Esophagus (tissue), 2 donors: ENCODE data around the gene COL18A1. TPM values are rescaled to one million over a fixed set of nuclear protein-coding genes. Genes with fewer than 3 reads are reported as not detected.

Source experiments
- H3K27ac ChIP-seq, 2 donors: one replicate each; pipeline ENCODE4 v1.5.1; 2013; ENCODE audit warnings: low read depth in 2 of 2, mild to moderate bottlenecking in 2 of 2, inconsistent platforms in 1 of 2, low read length in 1 of 2, moderate library complexity in 1 of 2
- H3K27me3 ChIP-seq, 2 donors: one replicate each; pipeline ENCODE4 v1.6.1; 2013; ENCODE audit warnings: low read length in 2 of 2, control low read depth in 1 of 2, mild to moderate bottlenecking in 1 of 2; ENCODE audit not compliant: insufficient read depth in 2 of 2, control insufficient read depth in 1 of 2
- H3K36me3 ChIP-seq, 2 donors: one replicate each; pipeline ENCODE4 v1.6.1; 2013; ENCODE audit warnings: low read length in 1 of 2; ENCODE audit not compliant: control insufficient read depth in 2 of 2, insufficient read depth in 2 of 2
- H3K4me1 ChIP-seq, 2 donors: one replicate each; pipeline ENCODE4 v1.6.1; 2013; ENCODE audit warnings: low read length in 1 of 2; ENCODE audit not compliant: control insufficient read depth in 2 of 2, insufficient read depth in 2 of 2
- H3K4me3 ChIP-seq, 2 donors: one replicate each; pipeline ENCODE4 v1.5.1; 2013; ENCODE audit warnings: low read length in 2 of 2, mild to moderate bottlenecking in 2 of 2, low read depth in 1 of 2, moderate library complexity in 1 of 2
- H3K9me3 ChIP-seq, 2 donors: one replicate each; pipeline ENCODE4 v1.6.1; 2013; ENCODE audit warnings: mild to moderate bottlenecking in 2 of 2, low read depth in 1 of 2, low read length in 1 of 2, moderate library complexity in 1 of 2; ENCODE audit not compliant: control insufficient read depth in 2 of 2, insufficient read depth in 1 of 2
- WGBS, 2 donors: extraction: QIAGEN DNeasy Blood & Tissue Kit; methylation state at CpG; one replicate each; pipeline ENCODE4 v1.1.7; 2013; 5-methylcytosine and 5-hydroxymethylcytosine counted together
- polyA plus RNA-seq, 2 donors: library from polyadenylated mRNA; stranded (reverse); fragments of 200-250 nt; gene quantifications; one replicate each; pipeline ENCODE4 v1.2.3, GENCODE V29; 2013
- donor health status: healthy with polysubstance abuse.
- donor health status: Bipolar disorder and iron deficiency.

The COL18A1 gene
- polyA plus RNA-seq, 2 donors: 29.7 to 29.9 TPM

DNA sequence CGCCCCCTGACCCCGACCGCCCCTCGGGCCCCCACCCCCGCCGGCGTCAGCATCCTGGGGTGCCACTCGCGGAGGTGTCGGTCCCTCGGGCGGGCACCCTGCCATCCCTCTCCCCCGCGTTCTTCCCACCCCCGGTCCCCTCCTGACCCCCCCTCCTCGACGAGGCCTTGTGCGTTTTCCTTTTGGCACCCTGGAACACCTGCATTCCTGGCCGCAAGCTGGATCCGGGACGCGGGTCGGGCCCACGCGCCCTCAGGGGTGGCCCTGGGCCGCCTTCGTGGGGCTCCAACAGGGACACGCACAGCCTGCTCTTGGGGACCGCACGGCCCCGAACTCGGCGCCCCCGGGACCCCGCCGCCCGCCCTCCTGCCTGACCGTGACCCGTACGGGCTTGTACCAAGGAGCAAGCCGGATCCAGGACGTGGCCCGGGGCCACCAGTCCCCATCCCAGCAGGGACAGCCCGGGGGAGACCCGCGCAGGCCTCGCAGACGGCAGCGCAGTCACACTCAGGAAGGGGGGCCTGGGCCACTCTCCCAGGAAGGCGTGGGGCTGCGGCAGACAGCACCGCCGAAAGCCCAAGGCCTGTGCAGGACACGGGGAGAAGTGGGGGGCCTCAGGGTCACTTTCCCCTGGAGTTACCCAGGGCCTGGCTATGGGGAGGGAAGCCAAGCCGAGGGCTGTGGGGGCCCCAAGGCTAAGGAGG is 137.9 kb downstream of the COL18A1 start:
- 14 to 20% methylated on average over 36 to 55 of the region's 55 CpGs for WGBS, 2 donors
- peaks cover 0 to 7% of the 10 kb centered on the region in 2 donors for H3K4me1 ChIP-seq
- H3K27ac ChIP-seq: no peak overlapping the region
- no peaks in the 10 kb centered on the region for H3K27me3 ChIP-seq
- no peaks in the 10 kb centered on the region for H3K9me3 ChIP-seq
- H3K4me3 ChIP-seq: peak overlapping the region; percentile 38 to 56
- no peaks in the 10 kb centered on the region for H3K36me3 ChIP-seq

DNA sequence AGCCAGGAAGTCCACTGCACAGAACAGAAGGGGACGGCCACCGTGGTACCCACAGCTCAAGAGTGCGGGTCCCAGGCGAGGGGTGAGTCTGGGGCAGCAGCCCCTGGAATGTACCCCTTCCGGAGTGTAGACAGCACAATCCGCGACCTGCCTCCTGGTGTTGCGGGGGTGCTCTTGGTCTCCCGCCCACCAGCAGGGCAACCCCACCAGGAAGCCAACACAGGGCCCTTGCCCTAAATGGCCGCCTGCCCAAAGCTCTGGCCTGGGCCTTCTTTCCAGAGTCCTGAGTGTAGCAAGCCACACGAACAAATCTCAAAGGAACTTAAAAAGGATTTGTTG is 138.4 kb downstream of the COL18A1 start:
- H3K27ac ChIP-seq: no peak overlapping the region

DNA sequence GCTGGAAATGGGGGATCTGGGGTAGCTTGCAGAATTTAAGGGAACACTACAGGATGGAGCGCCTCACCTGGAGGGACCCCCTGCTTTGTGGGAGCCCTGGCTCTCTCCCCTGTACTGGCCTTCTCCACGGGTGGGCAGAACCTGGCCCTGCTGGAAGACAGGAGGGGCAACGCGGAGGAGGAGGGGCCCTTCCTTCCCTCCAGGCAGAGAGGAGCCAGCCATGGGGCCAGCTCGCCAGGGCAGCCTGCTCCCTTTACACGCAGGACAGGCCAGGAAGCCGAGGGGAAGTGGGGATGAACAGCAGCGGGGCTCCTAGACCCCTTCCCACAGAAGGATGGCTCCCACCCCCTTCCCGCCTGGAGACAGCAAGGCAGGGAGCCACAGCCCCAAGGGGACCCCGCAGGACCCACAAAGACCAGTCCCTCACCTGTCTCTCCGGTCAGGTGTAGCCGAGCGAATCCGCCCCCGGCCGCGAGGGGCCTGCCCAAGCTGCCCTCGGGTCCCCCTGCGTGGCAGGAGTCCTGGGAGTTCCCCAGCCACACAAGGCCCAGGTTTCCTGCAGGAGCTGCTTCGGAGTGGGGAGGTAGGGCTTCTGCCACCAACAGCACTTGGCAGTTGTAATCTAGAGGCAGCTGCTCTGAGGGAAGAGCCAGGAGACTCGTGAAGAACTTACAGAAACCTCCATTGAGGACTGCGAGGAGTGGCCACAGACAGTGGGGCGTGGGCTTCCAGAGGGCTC is 138.9 kb downstream of the COL18A1 start:
- no peak overlapping the region for H3K4me3 ChIP-seq
- no peaks in the 10 kb centered on the region for H3K36me3 ChIP-seq
- no peaks in the 10 kb centered on the region for H3K27me3 ChIP-seq
- H3K4me1 ChIP-seq: peaks cover 0 to 7% of the 10 kb centered on the region in 2 donors
- WGBS, 2 donors: 72 to 76% methylated on average over 23 of the region's 23 CpGs
- H3K27ac ChIP-seq: no peak overlapping the region
- no peaks in the 10 kb centered on the region for H3K9me3 ChIP-seq

More for the DNA sequence above, 138.4 kb downstream of the COL18A1 start:
- no peaks in the 10 kb centered on the region for H3K27me3 ChIP-seq
- H3K36me3 ChIP-seq: no peaks in the 10 kb centered on the region
- 84 to 86% methylated on average over 11 of the region's 11 CpGs for WGBS, 2 donors
- peaks cover 0 to 7% of the 10 kb centered on the region in 2 donors for H3K4me1 ChIP-seq
- H3K9me3 ChIP-seq: no peaks in the 10 kb centered on the region
- no peak overlapping the region for H3K4me3 ChIP-seq

DNA sequence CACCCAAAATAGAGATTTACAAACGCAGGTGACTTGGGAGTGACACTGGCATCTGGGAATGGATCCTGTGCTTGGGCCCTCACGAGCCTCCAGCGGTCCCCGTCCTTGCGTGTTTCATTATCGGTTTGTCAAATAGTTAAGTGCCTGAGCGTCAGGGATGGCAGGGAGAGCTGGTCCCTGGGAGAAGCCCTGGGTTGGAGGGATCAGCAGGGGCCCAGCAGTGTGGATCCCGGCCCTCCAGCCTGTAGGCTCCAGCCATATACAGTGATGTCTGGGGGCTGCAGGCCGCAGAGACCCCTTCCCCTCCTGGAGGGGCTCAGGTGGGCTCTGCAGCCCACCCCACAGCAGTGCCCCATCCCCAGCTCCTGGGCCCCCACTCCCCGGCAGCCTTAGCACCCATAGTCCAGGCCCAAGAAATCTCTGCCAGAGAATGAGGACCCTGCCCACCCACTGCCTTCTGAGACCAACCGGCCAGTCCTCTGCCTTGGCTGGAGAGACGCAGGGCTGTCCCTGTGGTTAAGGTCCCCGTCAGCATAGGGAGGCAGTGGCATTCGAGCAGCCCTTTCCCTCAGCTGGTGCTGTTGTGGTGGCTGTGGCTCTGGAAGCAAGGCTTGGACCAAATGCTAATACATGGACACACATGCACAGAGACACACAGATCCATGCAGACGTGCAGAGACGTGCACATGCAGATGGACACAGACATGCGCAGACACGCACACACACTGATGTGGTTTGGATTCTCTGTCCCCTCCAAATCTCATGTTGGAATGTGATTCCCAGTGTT is 139.7 kb downstream of the COL18A1 start:
- H3K27ac ChIP-seq: no peak overlapping the region
- peaks cover 0 to 7% of the 10 kb centered on the region in 2 donors for H3K4me1 ChIP-seq
- 93% methylated on average over 18 of the region's 18 CpGs for WGBS, 2 donors
- H3K4me3 ChIP-seq: no peak overlapping the region
- no peaks in the 10 kb centered on the region for H3K36me3 ChIP-seq
- H3K27me3 ChIP-seq: no peaks in the 10 kb centered on the region
- H3K9me3 ChIP-seq: no peaks in the 10 kb centered on the region

DNA sequence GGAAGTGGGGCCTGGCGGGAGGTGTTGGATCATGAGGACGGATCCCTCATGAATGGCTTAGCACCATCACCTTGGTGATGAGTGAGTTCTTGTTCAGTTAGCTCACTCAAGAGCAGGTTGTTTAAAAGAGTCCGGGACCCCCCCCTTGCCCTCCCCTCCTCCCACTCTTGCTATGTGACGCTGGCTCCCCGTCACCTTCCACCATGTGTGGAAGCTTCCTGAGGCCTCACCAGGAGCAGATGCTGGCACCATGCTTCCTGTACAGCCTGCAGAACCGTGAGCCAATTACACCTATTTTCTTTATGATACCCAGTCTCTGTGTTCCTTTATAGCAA is 140.2 kb downstream of the COL18A1 start:
- Histone ChIP-seq H3K36me3 (no peaks in the 10 kb centered on the region), H3K27me3 (no peaks in the 10 kb centered on the region), H3K9me3 (peaks cover 0 to 2% of the 10 kb centered on the region in 2 donors), H3K4me1 (peaks cover 2 to 7% of the 10 kb centered on the region in 2 donors), H3K27ac (no peak overlapping the region), H3K4me3 (no peak overlapping the region)
- WGBS, 2 donors: 91 to 92% methylated on average over 6 of the region's 6 CpGs

DNA sequence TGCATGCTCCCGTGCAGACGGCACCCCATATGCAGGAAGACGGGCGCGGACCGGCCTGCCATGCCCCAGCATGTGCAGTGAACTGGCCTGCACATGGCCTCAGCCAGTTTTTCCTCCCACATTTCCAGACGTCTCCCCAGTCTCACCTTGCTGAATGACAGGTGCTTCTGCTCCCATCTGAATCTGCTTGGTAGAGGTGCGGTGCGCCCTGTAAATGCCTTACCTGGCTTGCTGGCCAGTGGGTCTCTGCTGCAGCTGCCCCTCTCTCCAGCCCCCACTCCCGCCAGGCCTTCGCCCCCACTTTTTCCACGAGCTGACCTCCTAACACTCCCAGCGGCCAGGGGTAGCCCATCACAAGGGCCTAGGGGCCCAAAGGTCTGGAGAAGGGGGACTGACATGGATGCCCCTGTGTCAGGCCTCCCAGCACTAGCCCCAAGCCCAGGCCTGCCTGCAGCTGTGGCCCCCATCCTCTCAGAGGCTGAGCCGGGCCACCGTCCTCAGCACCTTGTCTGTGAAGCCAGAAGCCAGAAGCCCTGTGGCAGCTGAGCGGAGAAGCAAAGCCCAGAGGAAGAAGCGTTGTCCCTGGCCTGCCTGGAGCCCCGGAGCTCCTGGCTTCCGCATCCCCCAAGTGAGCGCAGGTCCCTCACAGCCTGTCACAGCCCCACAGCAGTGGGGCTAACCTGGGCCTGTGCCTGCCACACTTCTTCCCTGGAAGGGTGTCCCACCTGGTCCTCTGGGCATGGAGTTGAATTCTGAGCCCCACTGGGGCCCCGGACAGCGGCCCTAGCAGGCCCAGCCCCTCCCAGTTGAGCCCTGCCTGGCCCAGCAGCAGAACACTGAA is 140.9 kb downstream of the COL18A1 start:
- no peak overlapping the region for H3K4me3 ChIP-seq
- WGBS, 2 donors: 77 to 79% methylated on average over 22 of the region's 22 CpGs

DNA sequence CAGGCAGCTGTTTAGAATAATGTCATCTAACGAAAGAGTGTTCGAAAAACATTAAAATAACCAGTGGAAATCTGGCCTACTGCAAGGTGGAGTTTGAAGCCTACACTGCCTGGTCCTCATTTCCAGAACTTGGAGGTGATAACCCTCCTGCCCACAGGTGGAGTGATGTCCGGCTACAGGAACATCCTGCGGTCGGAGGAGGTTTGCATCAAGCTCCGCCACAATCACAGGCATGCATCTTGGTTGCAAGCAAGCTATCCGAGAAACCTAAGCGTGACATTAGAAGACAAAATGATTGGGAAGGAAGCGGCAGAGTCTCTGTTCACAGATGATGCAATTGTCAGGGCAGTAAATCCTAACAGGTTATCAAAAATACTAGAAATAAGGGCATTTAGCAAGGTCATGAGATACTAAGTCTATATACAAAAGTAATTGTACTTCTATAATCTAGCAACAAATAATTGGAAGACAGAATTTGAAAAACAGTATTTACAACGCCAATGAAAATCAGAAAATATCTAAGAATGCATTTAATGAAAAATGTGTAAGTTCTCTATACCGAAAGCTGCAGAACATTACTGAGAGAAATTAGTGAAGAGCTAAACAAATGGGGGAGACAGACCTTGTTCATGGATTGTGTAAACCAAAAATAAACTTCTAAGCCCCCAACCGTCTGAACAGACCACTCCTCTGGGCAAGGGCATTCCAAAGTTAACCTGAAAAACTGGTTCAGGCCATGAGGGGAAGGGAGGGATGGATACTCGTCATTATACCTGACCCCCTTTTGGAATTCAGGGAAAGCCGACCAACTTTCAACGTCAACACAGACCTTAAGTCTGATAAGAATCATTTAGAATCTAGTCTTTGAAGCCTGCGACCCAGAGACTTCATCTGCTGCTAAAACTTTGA is 141.9 kb downstream of the COL18A1 start:
- peaks cover 2% of the 10 kb centered on the region in 2 donors for H3K4me1 ChIP-seq
- 77% methylated on average over 16 of the region's 16 CpGs for WGBS, 2 donors
- no peaks in the 10 kb centered on the region for H3K36me3 ChIP-seq

More for the DNA sequence above, 140.9 kb downstream of the COL18A1 start:
- Histone ChIP-seq H3K36me3 (no peaks in the 10 kb centered on the region), H3K27ac (no peak overlapping the region), H3K4me1 (peaks cover 2 to 7% of the 10 kb centered on the region in 2 donors), H3K9me3 (peaks cover 0 to 2% of the 10 kb centered on the region in 2 donors), H3K27me3 (no peaks in the 10 kb centered on the region)

DNA sequence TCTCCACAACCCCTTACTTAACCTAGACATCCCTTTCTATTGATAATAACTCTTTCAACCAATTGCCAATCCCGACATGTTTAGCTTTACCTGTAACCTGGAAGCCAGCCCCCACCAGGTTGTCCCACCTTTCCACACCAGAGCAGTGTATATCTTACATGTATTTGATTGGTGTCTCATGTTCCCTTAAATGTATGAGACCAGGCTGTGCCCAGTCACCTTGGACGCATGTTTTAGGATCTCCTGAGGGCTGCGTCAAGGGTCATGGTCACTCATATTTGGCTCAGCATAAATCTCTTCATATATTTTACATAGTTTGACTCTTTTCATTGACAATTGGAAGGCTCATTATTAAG is 142.6 kb downstream of the COL18A1 start:
- Histone ChIP-seq H3K36me3 (no peaks in the 10 kb centered on the region), H3K4me1 (peaks cover 2 to 4% of the 10 kb centered on the region in 2 donors), H3K27ac (no peak overlapping the region), H3K9me3 (peaks cover 0 to 2% of the 10 kb centered on the region in 2 donors), H3K27me3 (no peaks in the 10 kb centered on the region), H3K4me3 (no peak overlapping the region)
- WGBS, 2 donors: 79 to 80% methylated on average over 3 of the region's 3 CpGs

More for the DNA sequence above, 141.9 kb downstream of the COL18A1 start:
- no peak overlapping the region for H3K27ac ChIP-seq
- peaks cover 0 to 2% of the 10 kb centered on the region in 2 donors for H3K9me3 ChIP-seq
- H3K27me3 ChIP-seq: no peaks in the 10 kb centered on the region
- no peak overlapping the region for H3K4me3 ChIP-seq
